Medulla oblongata (tissue), 1 donor: Measurements from ENCODE around the gene IGIP.
"Not testable (repeated sequence)": the region's sequence is repeated elsewhere in the genome, so short reads cannot be mapped to it uniquely, and the experiment has no call there.

Source experiments
- DNase-seq: peaks from one replicate; pipeline ENCODE4 v3.0.0-alpha.2; 2015; ENCODE audit errors: extremely low spot score

Gene IGIP

DNA sequence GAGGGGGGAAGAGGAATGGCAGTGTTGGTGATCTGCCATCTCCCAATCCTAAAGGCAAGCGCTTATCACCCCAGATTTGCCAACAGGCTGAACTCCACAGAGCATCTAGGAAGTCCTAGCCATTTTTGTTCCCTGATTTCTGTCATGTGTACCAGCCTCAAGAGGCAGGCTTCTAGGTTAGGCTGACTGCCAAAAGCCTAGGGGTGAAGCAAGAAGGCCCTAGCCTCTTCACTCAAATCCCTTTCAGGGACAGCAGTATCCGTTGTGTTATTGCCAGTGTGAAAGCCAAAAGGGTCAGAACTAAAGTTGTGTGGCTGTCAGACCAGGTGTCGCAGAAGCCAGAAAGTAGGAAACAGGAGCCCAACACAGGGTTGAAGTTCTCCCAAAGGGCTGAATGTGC, 14.7 kb downstream of the IGIP start:
- no peak for DNase-seq

DNA sequence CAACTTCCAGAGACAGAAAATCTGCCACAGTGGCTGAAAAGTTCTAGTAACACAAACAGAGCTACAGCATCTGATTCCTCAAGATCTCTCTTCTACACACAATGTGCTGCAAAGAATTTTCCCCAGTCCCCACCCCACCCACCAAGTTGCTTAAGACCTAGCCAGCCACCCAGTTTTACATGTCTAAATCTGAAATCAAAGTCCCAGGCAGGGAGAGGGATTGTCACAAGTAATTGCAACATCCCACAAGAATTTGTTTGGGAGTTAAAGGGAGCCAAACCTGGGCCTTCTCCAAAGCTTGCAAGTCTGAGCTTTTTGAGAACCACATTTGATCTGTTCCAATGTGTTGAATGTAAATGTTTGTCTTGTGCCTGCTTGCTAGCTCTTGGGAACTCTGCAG, 15.5 kb downstream of the IGIP start:
- no peak for DNase-seq

DNA sequence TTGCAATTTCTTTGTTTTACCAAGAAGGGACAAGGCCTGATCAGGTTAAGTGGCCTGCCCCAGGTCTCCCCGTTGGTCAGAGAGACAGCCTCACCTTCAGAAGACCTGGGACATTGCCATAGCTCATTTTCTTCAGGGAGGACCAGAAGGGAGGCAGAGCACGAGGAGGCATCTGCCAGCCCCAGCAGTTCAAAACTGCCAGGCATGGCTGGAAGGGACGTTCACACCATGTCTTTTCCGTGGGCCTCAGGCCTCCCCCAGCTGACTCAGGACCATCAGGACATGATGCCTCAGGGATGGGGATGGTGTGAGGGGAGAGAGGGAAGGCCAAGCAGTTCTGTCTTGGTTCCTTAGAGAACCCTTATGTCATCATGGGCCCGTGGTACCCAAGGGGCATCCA, 16.5 kb downstream of the IGIP start:
- DNase-seq: no peak

DNA sequence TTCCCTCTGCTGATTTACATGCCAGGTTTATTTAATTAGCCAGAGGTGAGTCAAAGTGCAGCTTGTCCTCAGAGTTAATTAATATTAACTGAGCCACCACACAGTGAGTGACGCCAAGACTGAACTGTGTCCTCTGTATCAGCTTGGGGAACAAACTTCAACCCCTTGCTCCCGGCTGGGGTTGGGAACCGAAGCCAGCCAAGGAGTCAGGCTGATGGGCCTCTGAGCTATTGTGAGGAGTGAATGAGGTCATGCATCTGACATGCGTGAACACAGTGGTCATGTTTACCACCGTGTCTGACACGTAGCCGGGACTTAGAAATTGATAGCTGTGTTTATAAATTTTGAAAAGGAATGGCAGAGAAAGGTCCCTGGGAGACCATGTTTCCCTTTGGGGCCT, 17.1 kb downstream of the IGIP start:
- no peak for DNase-seq

DNA sequence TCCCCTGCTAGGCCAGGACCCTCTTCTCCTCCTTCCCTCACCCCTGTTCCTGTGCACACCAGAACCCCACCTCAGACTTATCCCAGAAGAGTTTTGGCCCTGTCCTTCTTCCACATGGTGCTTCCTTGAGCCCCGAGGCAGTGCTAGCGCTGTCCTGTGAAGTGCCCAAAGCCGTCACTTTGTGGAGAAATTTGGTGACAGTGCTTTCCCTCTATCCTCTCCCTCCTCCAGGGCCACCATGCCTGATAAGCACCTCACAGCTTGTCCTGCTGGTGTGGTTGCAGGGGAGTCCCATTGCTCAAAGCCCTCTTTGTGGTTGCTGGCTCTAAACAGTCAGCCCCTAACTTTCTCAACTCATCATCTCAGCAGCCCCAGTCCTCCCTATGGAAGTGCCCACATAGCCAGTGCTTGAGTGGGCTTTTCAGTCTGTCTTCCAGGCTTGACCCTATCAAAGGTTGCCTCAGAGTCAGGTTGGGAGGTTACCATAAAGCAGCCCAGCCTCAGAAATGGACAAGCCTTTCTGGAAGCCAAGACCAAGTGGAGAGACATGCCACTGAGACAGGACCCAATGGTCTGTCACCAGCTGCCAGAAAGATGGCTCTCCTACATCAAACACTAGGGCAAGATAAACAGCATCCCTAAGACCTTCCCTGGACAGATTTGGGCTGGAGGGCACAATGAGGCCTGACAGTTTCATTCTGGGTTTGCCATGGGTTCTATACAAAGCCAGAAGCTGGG, 18.0 kb downstream of the IGIP start:
- DNase-seq: no peak

DNA sequence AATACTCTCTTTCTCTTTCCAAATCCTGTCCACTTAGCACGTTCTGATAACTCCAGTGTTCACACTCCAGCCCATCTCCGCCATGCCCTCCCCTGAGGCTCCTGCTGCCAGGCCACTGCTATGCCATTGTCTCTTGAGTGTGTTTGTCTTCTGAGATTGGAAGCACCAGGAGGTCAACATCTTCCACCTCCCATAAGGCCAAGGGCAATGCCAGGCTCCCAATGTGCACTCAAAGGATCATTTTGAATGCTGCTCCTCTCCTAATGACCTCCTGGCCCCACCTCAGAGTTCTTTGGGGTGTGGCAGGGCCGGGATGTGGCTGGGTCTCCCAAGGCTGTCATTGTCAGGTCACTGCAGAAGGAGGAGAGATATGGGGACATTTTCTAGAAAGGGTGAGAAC, 19.5 kb downstream of the IGIP start:
- DNase-seq: no peak

DNA sequence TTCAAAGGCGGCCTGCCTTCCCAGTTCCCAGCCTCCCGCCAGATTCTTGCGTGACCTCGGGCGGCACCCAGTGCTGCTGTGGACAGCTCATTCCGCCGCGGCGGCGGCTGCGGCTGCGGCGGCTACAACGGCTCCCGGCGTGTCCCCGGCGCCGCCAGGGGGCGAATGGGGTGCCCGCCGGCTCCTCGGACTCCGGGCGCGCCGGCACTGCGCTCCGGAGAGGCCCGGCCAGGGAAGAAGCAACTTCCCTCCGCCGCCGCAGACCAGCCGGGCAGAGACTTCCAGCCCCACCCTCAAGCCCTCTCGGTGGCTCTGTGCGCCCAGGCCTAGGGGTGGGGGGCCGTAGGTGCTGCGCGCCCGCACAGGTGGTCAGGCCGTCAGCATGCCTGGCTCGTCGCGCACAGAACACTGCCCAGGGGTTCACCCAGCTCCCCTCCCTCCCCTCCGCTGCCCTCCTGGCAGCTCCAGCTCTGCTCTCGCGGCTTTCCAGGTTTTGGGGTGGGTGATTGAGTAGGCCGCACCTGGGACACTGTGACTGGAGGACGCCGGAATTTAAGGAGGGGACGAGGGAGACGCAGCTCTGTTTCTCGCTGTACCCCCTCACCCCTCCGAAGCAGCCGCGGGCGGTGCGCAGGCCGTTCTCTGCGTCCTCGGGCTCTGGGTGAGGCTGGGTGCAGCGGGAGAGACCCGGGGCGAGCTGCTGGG, 20.2 kb downstream of the IGIP start:
- DNase-seq: peak; percentile 66

DNA sequence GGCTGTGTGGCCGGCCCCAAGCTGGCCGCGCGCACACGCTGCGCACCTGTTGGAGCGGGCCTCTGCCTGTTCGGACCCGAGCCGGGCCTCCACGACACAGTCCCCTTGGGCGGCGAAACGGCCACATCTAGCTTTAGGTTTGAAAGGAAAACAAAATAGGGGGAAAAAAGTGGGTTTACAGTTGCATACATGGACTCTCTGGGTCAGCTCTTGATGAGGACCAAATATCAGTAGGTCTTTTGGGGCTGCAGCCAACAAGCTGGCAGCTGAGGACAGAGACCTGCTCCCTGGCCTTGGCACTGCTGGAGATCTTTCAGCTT, 20.7 kb downstream of the IGIP start:
- DNase-seq: no peak

DNA sequence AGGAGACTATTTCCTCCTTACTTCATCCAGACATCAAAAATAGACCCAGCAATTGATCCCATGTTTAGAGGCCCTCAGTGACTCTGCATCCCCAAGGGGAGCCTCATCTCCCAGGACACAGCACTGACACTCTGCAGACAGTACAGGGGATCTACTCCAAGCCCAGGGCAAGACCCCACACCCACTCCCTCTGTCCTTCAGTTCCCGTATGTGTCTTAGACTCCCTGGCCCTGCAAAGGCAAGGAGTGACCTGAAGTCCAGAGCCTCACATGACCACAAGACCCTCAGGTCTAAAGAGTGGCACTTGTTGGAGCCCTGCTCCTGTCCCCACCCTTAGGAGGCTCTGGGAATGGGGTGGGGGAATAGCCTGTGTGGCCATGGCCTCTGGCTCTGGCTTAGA, 21.7 kb downstream of the IGIP start:
- no peak for DNase-seq

DNA sequence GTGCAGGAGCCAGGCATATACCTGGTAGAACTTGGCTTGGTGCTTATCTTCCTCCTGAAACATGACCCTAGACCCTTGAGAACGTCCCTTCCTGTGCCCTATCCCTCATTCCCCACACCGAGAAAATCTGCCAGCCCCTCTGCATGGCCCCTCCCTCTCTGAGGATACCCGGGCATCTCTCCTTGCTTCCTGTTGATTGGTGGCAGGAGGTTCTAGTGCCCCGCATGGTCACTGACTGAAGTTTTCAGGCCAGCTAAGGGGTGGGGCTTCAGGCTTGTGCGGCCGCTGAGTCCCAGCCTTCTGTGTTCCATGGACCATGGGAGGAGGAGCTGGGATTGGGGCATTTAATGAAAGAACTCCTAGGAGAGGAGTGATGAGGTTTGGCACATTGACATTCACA, 22.8 kb downstream of the IGIP start:
- no peak for DNase-seq

DNA sequence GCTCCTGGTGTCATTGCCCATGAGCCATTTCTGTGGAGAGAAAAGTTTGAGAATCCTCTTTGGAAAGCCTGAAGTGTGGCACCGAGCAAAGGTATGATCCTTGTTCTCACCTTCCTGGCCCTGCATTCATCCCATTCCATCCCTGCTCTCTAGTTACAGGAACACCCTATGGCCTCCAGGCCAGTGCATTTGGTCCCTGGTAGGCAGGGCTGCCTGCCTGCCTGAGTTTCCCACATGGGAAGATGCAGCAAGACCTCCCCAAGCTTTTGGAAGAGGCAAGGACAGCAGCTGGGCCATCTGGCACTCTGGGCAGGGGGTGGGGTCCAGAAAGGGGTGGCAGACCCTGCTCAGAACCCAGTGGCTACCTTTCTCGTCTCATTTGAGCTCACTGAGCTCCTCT, 24.5 kb downstream of the IGIP start:
- DNase-seq: no peak

DNA sequence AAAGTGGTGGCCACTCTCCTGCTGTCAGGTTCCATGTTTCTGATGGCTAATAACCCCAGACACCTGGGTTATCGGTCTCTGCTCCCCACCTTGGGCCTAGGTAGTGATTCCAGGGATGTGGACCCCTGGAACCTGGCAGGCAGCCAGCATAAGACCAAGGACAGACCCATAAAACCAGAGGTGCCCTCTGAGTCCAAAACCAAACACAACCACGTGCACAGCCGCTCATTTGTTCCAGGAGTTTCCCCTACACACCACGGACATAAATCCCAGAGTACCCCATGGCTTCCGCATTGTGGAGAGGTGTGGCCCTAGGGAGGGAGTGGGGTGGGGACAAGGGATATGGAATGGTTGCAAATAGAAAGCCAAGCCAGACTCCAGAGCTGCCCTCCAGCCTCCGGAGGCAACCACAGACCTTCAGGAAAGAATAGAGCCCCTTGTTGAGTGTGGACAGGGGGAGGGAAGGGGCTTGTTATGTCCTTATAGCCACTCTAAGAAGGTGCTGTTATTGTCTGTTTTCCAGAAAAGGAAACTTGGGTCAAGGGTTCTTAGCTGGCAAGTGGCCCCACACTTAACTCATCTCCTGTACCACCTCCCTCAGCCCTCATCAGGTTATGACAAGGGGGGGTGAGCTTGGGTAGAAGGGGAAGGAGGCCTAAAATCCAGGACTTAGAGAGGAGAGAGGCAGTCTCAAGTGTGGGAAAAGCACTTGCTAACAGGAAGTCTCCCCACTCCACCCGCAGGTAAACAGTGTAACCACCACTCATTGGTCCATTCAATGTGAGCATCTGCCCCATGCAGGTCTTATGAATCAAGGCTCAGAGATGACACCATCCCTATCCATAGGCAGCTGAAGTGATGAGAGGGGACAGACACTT, 25.6 kb downstream of the IGIP start:
- no peak for DNase-seq

DNA sequence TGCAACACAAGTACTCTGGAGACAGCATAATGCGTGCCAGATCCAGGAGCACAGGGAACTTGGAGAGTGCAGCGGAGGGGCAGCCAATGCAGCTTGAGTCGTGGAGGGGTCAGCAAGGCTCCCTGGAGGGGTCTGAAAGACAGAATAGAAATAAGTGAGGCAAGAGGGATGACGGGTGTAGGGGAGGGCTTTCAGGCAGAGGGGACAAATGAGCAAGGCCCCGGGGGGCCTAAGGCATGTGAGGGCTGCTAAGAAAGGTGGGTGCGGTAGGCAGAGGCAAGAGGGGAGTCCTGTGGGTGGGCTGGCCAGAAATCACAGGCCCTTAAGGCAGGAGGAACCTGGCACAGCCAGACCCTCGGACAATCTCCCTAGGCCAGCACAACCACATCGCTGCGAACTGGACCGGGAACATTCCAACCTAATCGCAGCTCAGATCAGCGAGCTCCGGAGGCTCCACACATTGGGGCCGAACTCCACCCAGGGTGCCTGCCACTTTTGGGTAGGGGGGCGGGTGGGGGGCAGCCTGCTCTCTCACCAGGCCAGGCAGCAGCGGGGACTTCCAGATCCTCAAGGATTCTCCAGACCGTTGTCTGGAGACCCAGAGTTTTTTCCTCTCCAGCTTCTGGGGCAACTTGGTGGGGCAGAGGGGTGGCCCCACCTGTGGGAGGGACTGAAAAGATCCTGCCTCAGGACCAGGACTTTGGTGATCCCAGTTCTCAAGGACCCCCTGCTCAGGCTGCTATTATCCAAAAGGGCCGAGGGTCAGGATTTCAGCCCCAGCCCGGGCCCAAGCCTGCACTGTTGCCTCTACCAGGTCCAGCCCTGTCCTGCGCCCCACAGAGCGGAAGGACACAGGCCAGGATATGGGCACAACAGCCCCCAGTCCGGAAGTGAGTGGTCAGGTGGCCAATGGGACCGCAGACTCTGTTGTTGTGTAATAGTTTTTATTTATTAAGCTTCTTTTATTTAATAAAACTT, 26.6 kb downstream of the IGIP start:
- no peak for DNase-seq

DNA sequence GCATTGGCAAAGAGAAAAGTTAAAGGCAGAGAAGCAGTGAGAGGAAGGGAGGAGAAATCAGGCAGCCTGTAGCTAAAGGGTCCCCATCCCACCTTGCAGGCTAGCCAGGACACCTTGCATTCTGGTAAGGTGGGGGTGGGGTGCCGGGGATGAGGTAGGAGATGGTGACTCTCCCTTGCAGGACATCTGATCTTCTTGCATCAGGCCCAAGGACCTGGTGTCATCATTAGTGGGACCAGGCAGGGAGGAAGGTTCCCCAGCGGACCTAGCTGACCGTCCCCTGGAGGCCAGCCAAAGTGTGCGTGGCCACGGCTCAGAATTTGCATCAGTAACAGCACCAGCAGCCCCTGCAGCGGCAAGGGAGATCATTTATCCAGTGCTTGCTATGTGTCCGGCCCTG, 27.5 kb downstream of the IGIP start:
- DNase-seq: no peak

DNA sequence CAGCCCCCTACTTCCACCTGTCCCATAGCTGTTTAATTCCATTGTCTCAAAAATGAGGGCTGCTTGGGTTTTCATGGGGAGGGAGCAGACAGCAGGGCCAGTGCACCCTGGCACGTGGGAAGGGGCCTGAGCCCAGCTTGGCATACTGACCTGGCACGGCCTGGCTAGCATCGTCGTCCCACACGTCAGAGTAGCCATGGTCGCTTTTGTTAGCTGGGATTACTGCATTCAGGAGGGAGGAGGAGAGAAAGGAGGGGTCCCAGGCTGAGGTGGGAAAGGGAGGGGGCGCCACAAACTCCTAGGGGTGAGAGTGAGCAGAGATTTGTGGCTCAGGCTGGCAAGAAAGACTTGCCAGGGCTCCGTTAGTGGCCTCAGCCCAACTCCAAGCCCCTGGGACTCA, 28.2 kb downstream of the IGIP start:
- peak; percentile 55 for DNase-seq

DNA sequence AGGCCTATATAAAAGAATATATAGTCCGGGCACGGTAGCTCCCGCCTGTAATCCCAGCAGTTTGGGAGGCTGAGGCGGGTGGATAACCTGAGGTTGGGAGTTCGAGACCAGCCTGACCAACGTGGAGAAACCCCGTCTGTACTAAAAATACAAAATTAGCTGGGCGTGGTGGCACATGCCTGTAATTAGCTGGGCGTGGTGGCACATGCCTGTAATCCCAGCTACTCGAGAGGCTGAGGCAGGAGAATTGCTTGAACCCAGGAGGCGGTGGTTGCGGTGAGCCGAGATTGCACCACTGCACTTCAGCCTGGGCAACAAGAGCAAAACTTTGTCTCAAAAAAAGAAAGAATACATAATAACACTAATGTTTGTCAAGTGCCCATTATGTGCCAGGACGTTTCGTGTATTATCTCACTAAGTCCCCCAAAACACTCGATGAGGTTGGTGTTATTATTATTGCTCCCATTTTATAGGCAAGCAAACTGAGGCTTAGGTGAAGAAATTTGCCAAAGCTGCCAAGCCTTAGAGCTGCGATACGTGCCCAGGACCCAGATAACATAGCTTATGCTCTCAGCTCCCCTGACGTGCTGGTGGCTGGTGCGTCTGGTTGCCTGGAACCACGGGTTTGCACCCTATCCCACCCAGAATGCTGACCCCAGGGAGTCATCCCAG, 29.1 kb downstream of the IGIP start:
- DNase-seq: not testable (repeated sequence)

DNA sequence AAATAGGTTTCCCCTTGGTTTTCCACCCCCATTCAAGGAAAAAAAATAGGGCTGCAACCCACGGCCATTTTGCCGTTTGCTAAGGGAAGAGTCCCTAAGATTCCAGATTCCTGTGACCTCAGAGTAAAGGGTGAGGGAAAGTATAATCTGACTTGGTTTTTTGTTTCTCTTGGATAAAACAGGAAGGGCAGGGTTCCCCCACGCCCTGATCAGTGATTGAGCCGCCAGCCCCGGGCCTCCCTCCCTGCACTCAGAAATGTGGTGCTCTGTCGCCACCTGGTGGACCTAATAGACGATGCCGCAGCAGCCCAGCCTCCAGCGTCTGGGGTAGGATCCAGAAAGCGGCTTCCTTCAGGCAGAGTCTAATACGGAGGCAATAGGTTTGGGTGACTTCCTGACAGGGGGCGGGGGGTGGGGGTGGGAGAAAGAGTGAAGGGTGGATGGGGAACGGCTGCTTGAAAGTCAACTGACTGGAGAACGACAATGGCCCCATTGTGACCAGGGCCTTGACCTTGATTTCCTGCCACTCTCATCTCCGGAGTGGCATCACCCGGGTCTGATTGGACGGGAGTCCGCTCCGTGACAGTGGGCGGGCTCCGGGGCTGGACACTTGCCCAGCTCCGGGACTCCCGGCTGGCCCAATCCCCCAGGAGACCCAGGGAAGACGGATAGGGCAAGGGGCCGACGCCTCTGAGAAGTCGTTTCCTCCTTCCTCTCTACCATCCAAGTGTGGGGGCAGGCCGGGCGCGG, 31.5 kb downstream of the IGIP start:
- DNase-seq: peak; percentile 95

DNA sequence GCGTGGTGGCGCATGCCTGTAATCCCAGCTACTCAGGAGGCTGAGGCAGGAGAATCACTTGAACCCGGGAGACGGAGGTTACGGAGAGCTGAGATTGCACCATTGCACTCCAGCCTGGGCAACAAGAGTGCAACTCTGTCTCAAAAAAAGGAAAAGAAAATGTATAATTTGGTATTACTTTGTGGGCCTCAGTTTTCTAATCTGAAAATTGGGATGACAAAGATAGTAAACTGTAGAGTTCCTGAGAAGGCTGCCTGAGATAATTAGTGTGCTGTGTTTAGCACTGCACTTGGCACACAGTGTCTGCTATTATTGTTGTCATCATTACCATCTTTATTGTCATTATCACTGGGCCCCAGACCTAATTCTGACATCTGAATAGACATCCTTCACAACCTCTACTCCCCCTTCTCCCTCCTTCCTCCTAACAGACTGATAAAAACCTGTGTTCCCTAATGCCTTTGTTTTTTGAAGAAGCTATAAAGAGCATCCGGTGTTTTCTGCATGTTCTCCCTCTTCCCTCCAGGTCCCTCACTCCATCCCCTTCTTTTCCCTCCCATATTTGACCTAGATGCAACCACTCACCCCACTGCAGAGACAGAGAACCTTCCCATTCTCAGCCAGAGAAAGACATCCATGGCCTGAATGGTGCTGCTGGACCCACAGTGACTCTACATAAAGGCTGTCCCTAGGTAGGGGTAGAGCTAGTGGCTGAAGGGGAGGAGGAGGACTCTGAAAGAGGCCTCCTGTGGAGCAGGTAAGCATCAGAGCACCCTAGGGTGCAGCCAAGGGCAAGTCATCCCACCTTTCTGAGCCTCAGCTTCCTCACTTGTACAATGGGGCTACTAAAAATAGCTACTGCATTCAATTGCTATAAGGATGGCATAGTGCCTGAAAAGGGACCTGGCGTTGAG, 33.5 kb downstream of the IGIP start:
- DNase-seq: no peak

DNA sequence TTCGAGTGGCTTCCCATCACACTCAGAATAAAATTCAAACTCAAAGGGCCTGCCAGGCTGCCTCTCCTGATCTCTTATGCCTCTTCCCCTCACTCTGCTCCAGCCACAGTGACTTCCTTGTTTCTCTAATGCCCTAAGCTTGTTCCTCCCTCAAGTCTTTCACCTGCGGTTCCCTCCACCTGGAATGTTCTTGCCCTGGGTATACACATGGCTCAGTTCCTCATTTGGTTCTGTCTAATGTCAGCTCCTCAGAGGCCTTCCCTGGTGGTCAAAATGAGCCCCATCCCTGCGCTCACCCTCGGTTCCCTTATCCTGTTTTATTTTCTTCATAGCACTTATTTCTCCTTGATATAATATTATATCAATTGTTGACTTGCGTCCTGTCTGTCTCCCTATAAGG, 36.5 kb downstream of the IGIP start:
- DNase-seq: no peak
